ENCODE measurements around the gene SERPINA10. TPM values are rescaled to one million over a fixed set of nuclear protein-coding genes. Genes with fewer than 3 reads are reported as not detected.

The SERPINA10 gene
- total RNA-seq, 1 experiment from 2014 or later = not detected

GRCh38 chr14:94244182-94244581 is 48.9 kb downstream of the SERPINA10 start:
- Histone ChIP-seq H3K9ac (ENCODE audit: low read length) (no peak overlapping the region), H2AFZ (ENCODE audit: low read length) (no peak overlapping the region), H3K9me2 (replicated peaks; ENCODE audit: low read length) (no peaks in the 10 kb centered on the region), H3K4me1 (ENCODE audit: insufficient read depth, low read length) (no peaks in the 10 kb centered on the region), H3K27ac (ENCODE audit: low read length) (no peak overlapping the region), H4K20me1 (ENCODE audit: low read length) (no peaks in the 10 kb centered on the region), H3K27me3 (ENCODE audit: low read length) (no peaks in the 10 kb centered on the region; the same call in 1 of the 2 replicates), H3K36me3 (ENCODE audit: low read depth, low read length) (no peaks in the 10 kb centered on the region), H3F3A (ENCODE audit: low read length, unreplicated experiment) (no peaks in the 10 kb centered on the region), H3K9me3 (ENCODE audit: low read length) (no peaks in the 10 kb centered on the region), H3K4me3 (ENCODE audit: low read length) (no peak overlapping the region), H3K79me2 (ENCODE audit: low read length) (no peaks in the 10 kb centered on the region), H3K4me2 (ENCODE audit: low read length) (no peak overlapping the region)
- ChIA-PET POLR2A (ENCODE audit: unreplicated experiment) (no interaction called here), CTCF (no interaction called here)
- DNase-seq (no peak), ATAC-seq (no peak)
- no TSS peak for BruUV-seq (replicated peaks)
- TF ChIP-seq CTCF (conservative IDR thresholded peaks at IDR 0.05; ENCODE audit: low read depth, low read length) (no peak), EZH2phosphoT487 (IDR thresholded peaks at IDR 0.05; ENCODE audit: borderline replicate concordance, low read length) (no peak), EZH2 (IDR thresholded peaks at IDR 0.05; ENCODE audit: low read length, unreplicated experiment) (no peak)
- intact Hi-C loops (cut with micrococcal nuclease) = no loop called here

DNA sequence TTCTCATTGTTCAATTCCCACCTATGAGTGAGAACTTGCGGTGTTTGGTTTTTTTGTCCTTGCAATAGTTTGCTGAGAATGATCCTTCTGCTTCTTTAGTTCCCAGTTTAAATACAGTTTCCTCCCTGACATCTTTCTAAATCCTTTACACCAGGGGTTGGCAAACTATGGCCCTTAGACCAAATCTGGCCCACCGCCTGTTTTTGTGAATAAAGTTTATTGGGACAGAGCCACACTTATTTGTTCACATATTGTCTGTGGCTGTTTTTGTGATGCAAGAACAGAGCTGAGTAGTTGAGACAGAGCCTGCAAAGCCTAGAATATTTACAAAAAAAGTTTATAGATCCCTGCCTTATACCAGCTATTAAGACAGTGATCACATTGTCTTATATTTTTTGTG is 53.7 kb downstream of the SERPINA10 start:
- intact Hi-C loops (cut with micrococcal nuclease) = no loop called here
- Histone ChIP-seq H3K79me2 (ENCODE audit: low read length) (no peaks in the 10 kb centered on the region), H3K4me3 (ENCODE audit: low read length) (no peak overlapping the region), H3K27ac (ENCODE audit: low read length) (no peak overlapping the region), H3K4me2 (ENCODE audit: low read length) (no peak overlapping the region), H2AFZ (ENCODE audit: low read length) (no peak overlapping the region), H3K36me3 (ENCODE audit: low read depth, low read length) (no peaks in the 10 kb centered on the region), H3K4me1 (ENCODE audit: insufficient read depth, low read length) (no peaks in the 10 kb centered on the region), H4K20me1 (ENCODE audit: low read length) (no peaks in the 10 kb centered on the region), H3K9me2 (replicated peaks; ENCODE audit: low read length) (no peaks in the 10 kb centered on the region), H3K9me3 (ENCODE audit: low read length) (no peaks in the 10 kb centered on the region), H3F3A (ENCODE audit: low read length, unreplicated experiment) (no peaks in the 10 kb centered on the region), H3K27me3 (ENCODE audit: low read length) (no peaks in the 10 kb centered on the region; the same call in 1 of the 2 replicates), H3K9ac (ENCODE audit: low read length) (no peak overlapping the region)
- DNase-seq (no peak), ATAC-seq (no peak)
- TF ChIP-seq CTCF (conservative IDR thresholded peaks at IDR 0.05; ENCODE audit: low read depth, low read length) (no peak), EZH2phosphoT487 (IDR thresholded peaks at IDR 0.05; ENCODE audit: borderline replicate concordance, low read length) (no peak)
- POLR2A ChIA-PET (ENCODE audit: unreplicated experiment) = no interaction called here
- CTCF ChIA-PET = no interaction called here
- no TSS peak for BruUV-seq (replicated peaks)

DNA sequence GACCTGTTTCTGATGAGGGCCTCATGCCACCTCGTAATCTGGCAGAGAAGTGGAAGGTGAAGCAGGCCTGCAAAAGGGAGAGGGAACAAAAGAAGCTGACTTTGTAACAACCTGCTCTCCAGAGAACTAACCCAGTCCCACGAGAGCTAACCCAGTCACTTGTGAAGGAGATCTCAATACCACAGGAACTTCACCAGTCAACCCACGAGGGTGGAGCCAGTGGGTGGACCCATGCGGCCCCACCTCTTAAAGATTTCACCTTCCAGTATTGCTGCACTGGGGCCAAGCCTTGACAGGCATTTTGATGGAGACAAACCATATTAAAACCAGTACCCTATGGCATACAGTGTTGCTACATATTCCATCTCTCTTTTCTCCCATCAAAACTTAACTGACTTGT is 55.1 kb downstream of the SERPINA10 start:
- H3K4me2 ChIP-seq (ENCODE audit: low read length) = no peak overlapping the region
- POLR2A ChIA-PET (ENCODE audit: unreplicated experiment) = no interaction called here

More for the DNA sequence above, 55.1 kb downstream of the SERPINA10 start:
- no peaks in the 10 kb centered on the region for H3F3A ChIP-seq (ENCODE audit: low read length, unreplicated experiment)
- no peak overlapping the region for H3K27ac ChIP-seq (ENCODE audit: low read length)
- no peak for DNase-seq
- H2AFZ ChIP-seq (ENCODE audit: low read length) = no peak overlapping the region
- no peak overlapping the region for H3K4me3 ChIP-seq (ENCODE audit: low read length)
- TF ChIP-seq EZH2phosphoT487 (IDR thresholded peaks at IDR 0.05; ENCODE audit: borderline replicate concordance, low read length) (no peak), CTCF (conservative IDR thresholded peaks at IDR 0.05; ENCODE audit: low read depth, low read length) (no peak), EZH2 (IDR thresholded peaks at IDR 0.05; ENCODE audit: low read length, unreplicated experiment) (no peak)
- H3K36me3 ChIP-seq (ENCODE audit: low read depth, low read length) = no peaks in the 10 kb centered on the region
- no peak for ATAC-seq
- H3K9ac ChIP-seq (ENCODE audit: low read length) = no peak overlapping the region
- intact Hi-C loops (cut with micrococcal nuclease) = no loop called here
- no TSS peak for BruUV-seq (replicated peaks)
- no peaks in the 10 kb centered on the region for H3K79me2 ChIP-seq (ENCODE audit: low read length)
- peaks cover 5% of the 10 kb centered on the region; the same call in 1 of the 2 replicates for H3K27me3 ChIP-seq (ENCODE audit: low read length)
- no peaks in the 10 kb centered on the region for H3K4me1 ChIP-seq (ENCODE audit: insufficient read depth, low read length)
- no peaks in the 10 kb centered on the region for H3K9me3 ChIP-seq (ENCODE audit: low read length)
- CTCF ChIA-PET = no interaction called here
- H3K9me2 ChIP-seq (replicated peaks; ENCODE audit: low read length) = no peaks in the 10 kb centered on the region
- no peaks in the 10 kb centered on the region for H4K20me1 ChIP-seq (ENCODE audit: low read length)
